ENCODE results near the gene OR8B3.

OR8B3 gene

GRCh38 chr11:124346311-124346955 lies 52.4 kb downstream of the OR8B3 start:
- DNase-seq, result no peak
